ENCODE measurements around the gene GLB1L3. TPM values are rescaled to one million over a fixed set of nuclear protein-coding genes. Genes with fewer than 3 reads are reported as not detected.
A peak's percentile ranks its signal among the peaks of the same experiment; 100 is the strongest.

GLB1L3 gene
- total and polyA plus RNA-seq, 11 donors: not detected

- TF ChIP-seq CTCF (IDR thresholded peaks at IDR 0.05) (no peak), POLR2A (IDR thresholded peaks at IDR 0.05) (no peak)
- peaks cover 0 to 12% (median 0%) of the 10 kb centered on the region in 12 donors for H3K4me1 ChIP-seq
- H3K27me3 ChIP-seq: peaks cover 0 to 10% (median 0%) of the 10 kb centered on the region in 9 donors
- H3K9me3 ChIP-seq: no peaks in the 10 kb centered on the region
- H3K36me3 ChIP-seq: peaks cover 0 to 53% (median 42%) of the 10 kb centered on the region in 9 donors
- H3K4me3 ChIP-seq: no peak overlapping the region
- intact Hi-C loops (cut with DNase I): no loop called here
- 88 to 92% (median 91%) methylated on average over 7 of the region's 7 CpGs for WGBS, 4 donors
- no peak overlapping the region for H3K27ac ChIP-seq
- no peak for ATAC-seq
- DNase-seq: no peak
Measured at GRCh38 chr11:134264966-134265764, 11.0 kb upstream of the GLB1L3 start.

GRCh38 chr11:134266440-134266839 is 9.7 kb upstream of the GLB1L3 start:
- intact Hi-C loops (cut with DNase I): no loop called here
- H3K27ac ChIP-seq: no peak overlapping the region

GRCh38 chr11:134266841-134267251 is 9.3 kb upstream of the GLB1L3 start:
- H3K27ac ChIP-seq: no peak overlapping the region
- no peak overlapping the region for H3K4me3 ChIP-seq
- DNase-seq: no peak
- TF ChIP-seq CTCF (IDR thresholded peaks at IDR 0.05): no peak
- no peak for TF ChIP-seq POLR2A (IDR thresholded peaks at IDR 0.05)
- peak in 2 of 4 donors; percentile 46 to 48 for ATAC-seq
- H3K4me1 ChIP-seq: peaks cover 0 to 12% (median 0%) of the 10 kb centered on the region in 12 donors
- intact Hi-C loops (cut with DNase I): no loop called here
- no peaks in the 10 kb centered on the region for H3K9me3 ChIP-seq
- H3K27me3 ChIP-seq: peaks cover 0 to 27% (median 7%) of the 10 kb centered on the region in 9 donors
- 58 to 73% (median 66%) methylated on average over 3 of the region's 3 CpGs for WGBS, 4 donors
- H3K36me3 ChIP-seq: peaks cover 0 to 36% (median 26%) of the 10 kb centered on the region in 9 donors

More at GRCh38 chr11:134266440-134266839, 9.7 kb upstream of the GLB1L3 start:
- DNase-seq: no peak
- 87 to 90% (median 89%) methylated on average over 5 of the region's 5 CpGs for WGBS, 4 donors
- no peak for ATAC-seq
- peaks cover 0 to 12% (median 0%) of the 10 kb centered on the region in 12 donors for H3K4me1 ChIP-seq
- no peaks in the 10 kb centered on the region for H3K9me3 ChIP-seq
- peaks cover 0 to 41% (median 30%) of the 10 kb centered on the region in 9 donors for H3K36me3 ChIP-seq
- H3K27me3 ChIP-seq: peaks cover 0 to 23% (median 3%) of the 10 kb centered on the region in 9 donors
- TF ChIP-seq POLR2A (IDR thresholded peaks at IDR 0.05): no peak
- no peak for TF ChIP-seq CTCF (IDR thresholded peaks at IDR 0.05)
- no peak overlapping the region for H3K4me3 ChIP-seq

GRCh38 chr11:134267461-134267860 is 8.7 kb upstream of the GLB1L3 start:
- H3K9me3 ChIP-seq: no peaks in the 10 kb centered on the region
- TF ChIP-seq CTCF (IDR thresholded peaks at IDR 0.05) (no peak), POLR2A (IDR thresholded peaks at IDR 0.05) (no peak)
- ATAC-seq (no peak), DNase-seq (no peak)
- intact Hi-C loops (cut with DNase I): no loop called here
- H3K27me3 ChIP-seq: peaks cover 0 to 33% (median 11%) of the 10 kb centered on the region in 9 donors
- H3K4me3 ChIP-seq: no peak overlapping the region
- H3K36me3 ChIP-seq: peaks cover 0 to 30% (median 20%) of the 10 kb centered on the region in 9 donors
- peaks cover 0 to 12% (median 0%) of the 10 kb centered on the region in 12 donors for H3K4me1 ChIP-seq
- 78 to 85% (median 82%) methylated on average over 5 of the region's 5 CpGs for WGBS, 4 donors
- H3K27ac ChIP-seq: no peak overlapping the region

Data from heart left ventricle (tissue), 16 donors.